ENCODE results near the gene SLCO2B1.

DNA sequence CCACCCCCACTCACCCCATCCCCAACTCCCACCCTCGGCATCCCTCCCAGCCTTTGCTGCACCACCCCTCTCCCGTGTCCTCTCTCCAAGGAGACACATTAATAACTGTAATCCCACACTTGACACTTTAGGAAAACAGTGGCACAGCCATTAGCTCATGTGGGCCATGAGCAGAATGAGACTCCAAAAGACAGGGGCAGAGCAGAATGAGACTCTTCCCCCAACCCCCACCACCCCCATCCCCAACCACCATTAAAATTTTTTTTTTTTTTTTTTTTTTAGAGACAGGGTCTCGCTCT lies 6.2 kb upstream of the SLCO2B1 start:
- TF ChIP-seq, protein P1, sequence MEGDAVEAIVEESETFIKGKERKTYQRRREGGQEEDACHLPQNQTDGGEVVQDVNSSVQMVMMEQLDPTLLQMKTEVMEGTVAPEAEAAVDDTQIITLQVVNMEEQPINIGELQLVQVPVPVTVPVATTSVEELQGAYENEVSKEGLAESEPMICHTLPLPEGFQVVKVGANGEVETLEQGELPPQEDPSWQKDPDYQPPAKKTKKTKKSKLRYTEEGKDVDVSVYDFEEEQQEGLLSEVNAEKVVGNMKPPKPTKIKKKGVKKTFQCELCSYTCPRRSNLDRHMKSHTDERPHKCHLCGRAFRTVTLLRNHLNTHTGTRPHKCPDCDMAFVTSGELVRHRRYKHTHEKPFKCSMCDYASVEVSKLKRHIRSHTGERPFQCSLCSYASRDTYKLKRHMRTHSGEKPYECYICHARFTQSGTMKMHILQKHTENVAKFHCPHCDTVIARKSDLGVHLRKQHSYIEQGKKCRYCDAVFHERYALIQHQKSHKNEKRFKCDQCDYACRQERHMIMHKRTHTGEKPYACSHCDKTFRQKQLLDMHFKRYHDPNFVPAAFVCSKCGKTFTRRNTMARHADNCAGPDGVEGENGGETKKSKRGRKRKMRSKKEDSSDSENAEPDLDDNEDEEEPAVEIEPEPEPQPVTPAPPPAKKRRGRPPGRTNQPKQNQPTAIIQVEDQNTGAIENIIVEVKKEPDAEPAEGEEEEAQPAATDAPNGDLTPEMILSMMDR (IDR thresholded peaks at IDR 0.05), result peak in 2 of 5 experiments; percentile 10 to 19
- TF ChIP-seq POLR2A (IDR thresholded peaks at IDR 0.05) (no peak), EP300 (IDR thresholded peaks at IDR 0.05; ENCODE audit: low read depth) (no peak), POLR2AphosphoS5 (IDR thresholded peaks at IDR 0.05) (no peak)

All from transverse colon (tissue), 4 donors.